ENCODE results near the gene SSX2IP. TPM values are rescaled to one million over a fixed set of nuclear protein-coding genes. Genes with fewer than 3 reads are reported as not detected.
A peak's percentile ranks its signal among the peaks of the same experiment; 100 is the strongest.

The SSX2IP gene
- total RNA-seq: 11.9 TPM
- long read RNA-seq, full-length matches to known transcripts: 11 of 25 reads
- long read RNA-seq, partial matches to known transcripts: 0 of 25 reads
- long read RNA-seq, other reads (novel, unspliced or antisense): 14 of 25 reads

GRCh38 chr1:84690397-84691121 lies at the start of gene SSX2IP:
SSX2IP (minus strand) TSS chr1:84690461; CDS start chr1:84671219, 19,242 bp downstream.
- DNase-seq: peak; percentile 99
- intact Hi-C loops (cut with micrococcal nuclease): no loop called here

GRCh38 chr1:84738237-84738636 lies 48.0 kb upstream of the SSX2IP start:
- TF ChIP-seq, protein P1, sequence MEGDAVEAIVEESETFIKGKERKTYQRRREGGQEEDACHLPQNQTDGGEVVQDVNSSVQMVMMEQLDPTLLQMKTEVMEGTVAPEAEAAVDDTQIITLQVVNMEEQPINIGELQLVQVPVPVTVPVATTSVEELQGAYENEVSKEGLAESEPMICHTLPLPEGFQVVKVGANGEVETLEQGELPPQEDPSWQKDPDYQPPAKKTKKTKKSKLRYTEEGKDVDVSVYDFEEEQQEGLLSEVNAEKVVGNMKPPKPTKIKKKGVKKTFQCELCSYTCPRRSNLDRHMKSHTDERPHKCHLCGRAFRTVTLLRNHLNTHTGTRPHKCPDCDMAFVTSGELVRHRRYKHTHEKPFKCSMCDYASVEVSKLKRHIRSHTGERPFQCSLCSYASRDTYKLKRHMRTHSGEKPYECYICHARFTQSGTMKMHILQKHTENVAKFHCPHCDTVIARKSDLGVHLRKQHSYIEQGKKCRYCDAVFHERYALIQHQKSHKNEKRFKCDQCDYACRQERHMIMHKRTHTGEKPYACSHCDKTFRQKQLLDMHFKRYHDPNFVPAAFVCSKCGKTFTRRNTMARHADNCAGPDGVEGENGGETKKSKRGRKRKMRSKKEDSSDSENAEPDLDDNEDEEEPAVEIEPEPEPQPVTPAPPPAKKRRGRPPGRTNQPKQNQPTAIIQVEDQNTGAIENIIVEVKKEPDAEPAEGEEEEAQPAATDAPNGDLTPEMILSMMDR (IDR thresholded peaks at IDR 0.05; ENCODE audit: borderline replicate concordance): no peak
- no peaks in the 10 kb centered on the region for H3K4me1 ChIP-seq
- H3K36me3 ChIP-seq: no peaks in the 10 kb centered on the region
- DNase-seq: no peak
- H3K4me3 ChIP-seq: no peak overlapping the region
- H3K27me3 ChIP-seq (ENCODE audit: low read depth): peaks cover 9% of the 10 kb centered on the region
- no peaks in the 10 kb centered on the region for H3K9me3 ChIP-seq (replicated peaks)
- no peak overlapping the region for H3K27ac ChIP-seq (replicated peaks)
- intact Hi-C loops (cut with micrococcal nuclease): no loop called here

More at GRCh38 chr1:84690397-84691121, at the start of gene SSX2IP:
- H3K27me3 ChIP-seq (ENCODE audit: low read depth): no peaks in the 10 kb centered on the region
- no peaks in the 10 kb centered on the region for H3K9me3 ChIP-seq (replicated peaks)
- peak within 1 kb of the TSS; percentile 90 for H3K27ac ChIP-seq (replicated peaks)
- peak within 1 kb of the TSS; percentile 86 for H3K4me3 ChIP-seq
- H3K36me3 ChIP-seq: no peaks in the 10 kb centered on the region
- H3K4me1 ChIP-seq: peaks cover 34% of the 10 kb centered on the region
- TF ChIP-seq, protein P1 (IDR thresholded peaks at IDR 0.05; ENCODE audit: borderline replicate concordance): no peak

- H3K27me3 ChIP-seq (ENCODE audit: low read depth): peaks cover 14% of the 10 kb centered on the region
- TF ChIP-seq, protein P1 (IDR thresholded peaks at IDR 0.05; ENCODE audit: borderline replicate concordance): no peak
- intact Hi-C loops (cut with micrococcal nuclease): no loop called here
- no peak for DNase-seq
- H3K36me3 ChIP-seq: no peaks in the 10 kb centered on the region
- no peaks in the 10 kb centered on the region for H3K9me3 ChIP-seq (replicated peaks)
- no peak overlapping the region for H3K27ac ChIP-seq (replicated peaks)
- no peak overlapping the region for H3K4me3 ChIP-seq
- no peaks in the 10 kb centered on the region for H3K4me1 ChIP-seq
Observed at GRCh38 chr1:84737590-84737989, 47.3 kb upstream of the SSX2IP start.

GRCh38 chr1:84736944-84737343 lies 46.7 kb upstream of the SSX2IP start:
- Histone ChIP-seq H3K4me3 (no peak overlapping the region), H3K27me3 (ENCODE audit: low read depth) (peaks cover 14% of the 10 kb centered on the region), H3K9me3 (replicated peaks) (no peaks in the 10 kb centered on the region), H3K36me3 (no peaks in the 10 kb centered on the region), H3K27ac (replicated peaks) (no peak overlapping the region), H3K4me1 (no peaks in the 10 kb centered on the region)
- DNase-seq: no peak
- intact Hi-C loops (cut with micrococcal nuclease): no loop called here
- TF ChIP-seq, protein P1 (IDR thresholded peaks at IDR 0.05; ENCODE audit: borderline replicate concordance): no peak

GRCh38 chr1:84736445-84736844 lies 46.2 kb upstream of the SSX2IP start:
- DNase-seq: no peak
- intact Hi-C loops (cut with micrococcal nuclease): no loop called here
- H3K27me3 ChIP-seq (ENCODE audit: low read depth): peaks cover 14% of the 10 kb centered on the region
- H3K27ac ChIP-seq (replicated peaks): no peak overlapping the region
- no peaks in the 10 kb centered on the region for H3K4me1 ChIP-seq
- H3K4me3 ChIP-seq: no peak overlapping the region
- TF ChIP-seq, protein P1 (IDR thresholded peaks at IDR 0.05; ENCODE audit: borderline replicate concordance): no peak
- no peaks in the 10 kb centered on the region for H3K36me3 ChIP-seq
- H3K9me3 ChIP-seq (replicated peaks): no peaks in the 10 kb centered on the region

Data from left ventricle myocardium inferior (tissue), 1 donor.